HEK293 (cell line): ENCODE measurements around the gene SULT2A1.

Source experiments
- CTCF ChIA-PET: fragments of 350-600 bp; formaldehyde crosslinking; extraction: SDS; loops from one replicate; lab custom pipeline; 2021; ENCODE audit warnings: antibody characterized with exemption; lab: Yijun Ruan, JAX
- POLR2A ChIA-PET: fragments of 300-600 bp; formaldehyde crosslinking; extraction: SDS; loops from one replicate; lab custom pipeline; 2020; ENCODE audit warnings: antibody characterized with exemption, inconsistent platforms; lab: Yijun Ruan, JAX
- H3K27ac ChIP-seq: fragments of 200-500 bp; sonication (Bioruptor generic); 2 replicates; pipeline ENCODE4 v1.5.1; 2014; ENCODE audit warnings: low read depth, low read length, control low read depth, inconsistent platforms; ENCODE audit errors: extremely low read depth
- H3K36me3 ChIP-seq, 2 experiments: fragments of 200-500 bp in 1 of 2; sonication (Bioruptor generic) in 1 of 2; 1 replicate in 1 of 2; 2 replicates in 1 of 2; pipeline ENCODE4 v1.5.1; 2014 to 2017; ENCODE audit warnings: inconsistent platforms in 2 of 2, low read length in 2 of 2; ENCODE audit not compliant: control insufficient read depth in 2 of 2, insufficient read depth in 1 of 2
- H3K4me1 ChIP-seq: fragments of 200-500 bp; sonication (Bioruptor generic); 2 replicates; pipeline ENCODE4 v1.5.1; 2014; ENCODE audit warnings: mild to moderate bottlenecking, low read length, inconsistent platforms; ENCODE audit not compliant: control insufficient read depth, insufficient read depth
- H3K4me3 ChIP-seq: 2 replicates; pipeline ENCODE4 v1.5.1; 2011; ENCODE audit warnings: low read depth, mild to moderate bottlenecking, control low read depth, low read length, moderate library complexity
- H3K9me3 ChIP-seq: fragments of 200-500 bp; sonication (Bioruptor generic); 2 replicates; pipeline ENCODE4 v1.5.1; 2014; ENCODE audit warnings: low read depth, low read length, inconsistent platforms; ENCODE audit not compliant: control insufficient read depth, insufficient read depth
- BCL11A ChIP-seq: fragments of 450-650 bp; formaldehyde crosslinking; IDR thresholded peaks from 2 replicates; pipeline ENCODE4 v1.5.1; 2016; ENCODE audit warnings: low read depth, missing biosample characterization, missing genetic modification characterization
- SETDB1 ChIP-seq: IDR thresholded peaks from one replicate; pipeline ENCODE4 v1.6.1; 2017; ENCODE audit warnings: mild to moderate bottlenecking, low read length, moderate library complexity, mixed read lengths; ENCODE audit not compliant: insufficient read length
- SP2 ChIP-seq: fragments of 450-650 bp; formaldehyde crosslinking; IDR thresholded peaks from 2 replicates; pipeline ENCODE4 v1.5.1; 2016; ENCODE audit warnings: missing biosample characterization, missing genetic modification characterization
- ZBTB7A ChIP-seq: fragments of 450-650 bp; formaldehyde crosslinking; IDR thresholded peaks from 2 replicates; pipeline ENCODE4 v1.5.1; 2016; ENCODE audit warnings: low read depth, missing biosample characterization, missing genetic modification characterization
- ZIC2 ChIP-seq: fragments of 450-650 bp; formaldehyde crosslinking; IDR thresholded peaks from 2 replicates; pipeline ENCODE4 v1.5.1; 2016; ENCODE audit warnings: missing biosample characterization, missing genetic modification characterization
- ZNF112 ChIP-seq: fragments of 450-650 bp; formaldehyde crosslinking; IDR thresholded peaks from 2 replicates; pipeline ENCODE4 v1.5.0; 2017; ENCODE audit warnings: missing biosample characterization, missing genetic modification characterization
- ZNF138 ChIP-seq: fragments of 450-650 bp; formaldehyde crosslinking; IDR thresholded peaks from 2 replicates; pipeline ENCODE4 v1.5.1; 2016; ENCODE audit warnings: missing biosample characterization, missing genetic modification characterization, borderline replicate concordance
- ZNF140 ChIP-seq: fragments of 450-650 bp; formaldehyde crosslinking; IDR thresholded peaks from 2 replicates; pipeline ENCODE4 v1.5.1; 2016; ENCODE audit warnings: missing biosample characterization, missing genetic modification characterization
- ZNF155 ChIP-seq: fragments of 450-650 bp; formaldehyde crosslinking; IDR thresholded peaks from 2 replicates; pipeline ENCODE4 v1.5.1; 2016; ENCODE audit warnings: missing biosample characterization, missing genetic modification characterization
- ZNF23 ChIP-seq: fragments of 450-650 bp; formaldehyde crosslinking; IDR thresholded peaks from 2 replicates; pipeline ENCODE4 v1.5.1; 2016; ENCODE audit warnings: missing biosample characterization, missing genetic modification characterization, borderline replicate concordance
- ZNF354C ChIP-seq: fragments of 450-650 bp; formaldehyde crosslinking; IDR thresholded peaks from 2 replicates; pipeline ENCODE4 v1.5.1; 2016; ENCODE audit warnings: missing biosample characterization, missing genetic modification characterization, low read depth, borderline replicate concordance
- ZNF501 ChIP-seq: fragments of 450-650 bp; formaldehyde crosslinking; IDR thresholded peaks from 2 replicates; pipeline ENCODE4 v1.5.1; 2016; ENCODE audit warnings: missing biosample characterization, missing genetic modification characterization
- ZNF596 ChIP-seq: fragments of 450-650 bp; IDR thresholded peaks from 2 replicates; pipeline ENCODE4 v1.5.0; 2018; ENCODE audit warnings: missing biosample characterization, mild to moderate bottlenecking, missing genetic modification characterization, moderate library complexity
- ZNF660 ChIP-seq: fragments of 450-650 bp; IDR thresholded peaks from 2 replicates; pipeline ENCODE4 v1.5.1; 2018; ENCODE audit warnings: missing biosample characterization, mild to moderate bottlenecking, missing genetic modification characterization
- ZNF664 ChIP-seq: fragments of 450-650 bp; formaldehyde crosslinking; IDR thresholded peaks from 2 replicates; pipeline ENCODE4 v1.5.1; 2016; ENCODE audit warnings: missing biosample characterization, missing genetic modification characterization
- ZNF677 ChIP-seq: fragments of 450-650 bp; IDR thresholded peaks from 2 replicates; pipeline ENCODE4 v1.5.0; 2018; ENCODE audit warnings: missing biosample characterization, mild to moderate bottlenecking, missing genetic modification characterization, moderate library complexity
- ZNF785 ChIP-seq: fragments of 450-650 bp; formaldehyde crosslinking; IDR thresholded peaks from 2 replicates; pipeline ENCODE4 v1.5.1; 2016; ENCODE audit warnings: missing biosample characterization, missing genetic modification characterization
- ZNF837 ChIP-seq: fragments of 450-650 bp; formaldehyde crosslinking; IDR thresholded peaks from 2 replicates; pipeline ENCODE4 v1.5.1; 2016; ENCODE audit warnings: missing biosample characterization, missing genetic modification characterization
- ZSCAN30 ChIP-seq: fragments of 450-650 bp; IDR thresholded peaks from 2 replicates; pipeline ENCODE4 v1.5.1; 2018; ENCODE audit warnings: missing biosample characterization, mild to moderate bottlenecking, missing genetic modification characterization, moderate library complexity
- TF ChIP-seq, protein P1 (sequence below): fragments of 450-650 bp; formaldehyde crosslinking; IDR thresholded peaks from 2 replicates; pipeline ENCODE4; 2016; ENCODE audit warnings: missing biosample characterization, missing genetic modification characterization
- TF ChIP-seq, protein P2 (sequence below): fragments of 450-650 bp; formaldehyde crosslinking; IDR thresholded peaks from 2 replicates; pipeline ENCODE4 v1.5.1; 2016; ENCODE audit warnings: missing biosample characterization, missing genetic modification characterization, low read depth
- TF ChIP-seq, protein P3 (sequence below): fragments of 450-650 bp; formaldehyde crosslinking; IDR thresholded peaks from 2 replicates; pipeline ENCODE4 v1.5.1; 2016; ENCODE audit warnings: missing biosample characterization, missing genetic modification characterization
- TF ChIP-seq, protein P4 (sequence below): IDR thresholded peaks from 2 replicates; pipeline ENCODE4 v1.6.1; 2011; ENCODE audit warnings: mild to moderate bottlenecking, low read depth, low read length, borderline replicate concordance

SULT2A1 gene

GRCh38 chr19:47854459-47854858 lies 31.7 kb downstream of the SULT2A1 start (continued):
- no peak for TF ChIP-seq ZIC2
- TF ChIP-seq, protein P1, sequence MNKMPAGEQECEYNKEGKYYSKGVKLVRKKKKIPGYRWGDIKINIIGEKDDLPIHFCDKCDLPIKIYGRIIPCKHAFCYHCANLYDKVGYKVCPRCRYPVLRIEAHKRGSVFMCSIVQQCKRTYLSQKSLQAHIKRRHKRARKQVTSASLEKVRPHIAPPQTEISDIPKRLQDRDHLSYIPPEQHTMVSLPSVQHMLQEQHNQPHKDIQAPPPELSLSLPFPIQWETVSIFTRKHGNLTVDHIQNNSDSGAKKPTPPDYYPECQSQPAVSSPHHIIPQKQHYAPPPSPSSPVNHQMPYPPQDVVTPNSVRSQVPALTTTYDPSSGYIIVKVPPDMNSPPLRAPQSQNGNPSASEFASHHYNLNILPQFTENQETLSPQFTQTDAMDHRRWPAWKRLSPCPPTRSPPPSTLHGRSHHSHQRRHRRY (tag by site-specific recombination) = no peak
- TF ChIP-seq ZNF677 (tag by site-specific recombination) = no peak
- no peak for TF ChIP-seq SETDB1
- TF ChIP-seq ZNF501 (tag by site-specific recombination) = no peak
- TF ChIP-seq ZNF660 = no peak
- TF ChIP-seq ZBTB7A (tag by site-specific recombination) = no peak
- TF ChIP-seq, protein P2, sequence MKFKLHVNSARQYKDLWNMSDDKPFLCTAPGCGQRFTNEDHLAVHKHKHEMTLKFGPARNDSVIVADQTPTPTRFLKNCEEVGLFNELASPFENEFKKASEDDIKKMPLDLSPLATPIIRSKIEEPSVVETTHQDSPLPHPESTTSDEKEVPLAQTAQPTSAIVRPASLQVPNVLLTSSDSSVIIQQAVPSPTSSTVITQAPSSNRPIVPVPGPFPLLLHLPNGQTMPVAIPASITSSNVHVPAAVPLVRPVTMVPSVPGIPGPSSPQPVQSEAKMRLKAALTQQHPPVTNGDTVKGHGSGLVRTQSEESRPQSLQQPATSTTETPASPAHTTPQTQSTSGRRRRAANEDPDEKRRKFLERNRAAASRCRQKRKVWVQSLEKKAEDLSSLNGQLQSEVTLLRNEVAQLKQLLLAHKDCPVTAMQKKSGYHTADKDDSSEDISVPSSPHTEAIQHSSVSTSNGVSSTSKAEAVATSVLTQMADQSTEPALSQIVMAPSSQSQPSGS (tag by site-specific recombination) = no peak
- TF ChIP-seq, protein P3, sequence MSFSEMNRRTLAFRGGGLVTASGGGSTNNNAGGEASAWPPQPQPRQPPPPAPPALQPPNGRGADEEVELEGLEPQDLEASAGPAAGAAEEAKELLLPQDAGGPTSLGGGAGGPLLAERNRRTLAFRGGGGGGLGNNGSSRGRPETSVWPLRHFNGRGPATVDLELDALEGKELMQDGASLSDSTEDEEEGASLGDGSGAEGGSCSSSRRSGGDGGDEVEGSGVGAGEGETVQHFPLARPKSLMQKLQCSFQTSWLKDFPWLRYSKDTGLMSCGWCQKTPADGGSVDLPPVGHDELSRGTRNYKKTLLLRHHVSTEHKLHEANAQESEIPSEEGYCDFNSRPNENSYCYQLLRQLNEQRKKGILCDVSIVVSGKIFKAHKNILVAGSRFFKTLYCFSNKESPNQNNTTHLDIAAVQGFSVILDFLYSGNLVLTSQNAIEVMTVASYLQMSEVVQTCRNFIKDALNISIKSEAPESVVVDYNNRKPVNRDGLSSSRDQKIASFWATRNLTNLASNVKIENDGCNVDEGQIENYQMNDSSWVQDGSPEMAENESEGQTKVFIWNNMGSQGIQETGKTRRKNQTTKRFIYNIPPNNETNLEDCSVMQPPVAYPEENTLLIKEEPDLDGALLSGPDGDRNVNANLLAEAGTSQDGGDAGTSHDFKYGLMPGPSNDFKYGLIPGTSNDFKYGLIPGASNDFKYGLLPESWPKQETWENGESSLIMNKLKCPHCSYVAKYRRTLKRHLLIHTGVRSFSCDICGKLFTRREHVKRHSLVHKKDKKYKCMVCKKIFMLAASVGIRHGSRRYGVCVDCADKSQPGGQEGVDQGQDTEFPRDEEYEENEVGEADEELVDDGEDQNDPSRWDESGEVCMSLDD (tag by site-specific recombination) = no peak
- TF ChIP-seq ZNF596 = no peak
- no peak for TF ChIP-seq ZNF155 (tag by site-specific recombination)
- no peak for TF ChIP-seq ZNF664
- TF ChIP-seq, all 188 proteins: peak for 0

- ChIA-PET POLR2A (no interaction called here), CTCF (interaction anchor here (0.6 to 3.2 kb wide), 5 partner anchors 10 to 92 kb away, joined by 3 to 28 read pairs (median 6); no protein-coding TSS in a partner anchor)
- Histone ChIP-seq H3K36me3 (no peaks in the 10 kb centered on the region; a peak in 1 of 3 replicates), H3K4me1 (no peaks in the 10 kb centered on the region), H3K4me3 (no peak overlapping the region), H3K27ac (no peak overlapping the region)
- TF ChIP-seq ZNF837 (tag by site-specific recombination) = no peak
- no peak for TF ChIP-seq ZNF140
- no peak for TF ChIP-seq ZNF112 (tag by site-specific recombination)
- no peak for TF ChIP-seq SP2 (tag by site-specific recombination)
- TF ChIP-seq ZNF785 (tag by site-specific recombination) = no peak
- TF ChIP-seq, protein P4, sequence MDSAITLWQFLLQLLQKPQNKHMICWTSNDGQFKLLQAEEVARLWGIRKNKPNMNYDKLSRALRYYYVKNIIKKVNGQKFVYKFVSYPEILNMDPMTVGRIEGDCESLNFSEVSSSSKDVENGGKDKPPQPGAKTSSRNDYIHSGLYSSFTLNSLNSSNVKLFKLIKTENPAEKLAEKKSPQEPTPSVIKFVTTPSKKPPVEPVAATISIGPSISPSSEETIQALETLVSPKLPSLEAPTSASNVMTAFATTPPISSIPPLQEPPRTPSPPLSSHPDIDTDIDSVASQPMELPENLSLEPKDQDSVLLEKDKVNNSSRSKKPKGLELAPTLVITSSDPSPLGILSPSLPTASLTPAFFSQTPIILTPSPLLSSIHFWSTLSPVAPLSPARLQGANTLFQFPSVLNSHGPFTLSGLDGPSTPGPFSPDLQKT = no peak
- no peak for TF ChIP-seq ZNF138 (tag by site-specific recombination)
- TF ChIP-seq ZSCAN30 (tag by site-specific recombination) = no peak
- no peak for TF ChIP-seq SETDB1
- TF ChIP-seq BCL11A = no peak
- TF ChIP-seq ZNF354C = no peak
- no peak for TF ChIP-seq ZNF23 (tag by site-specific recombination)
- TF ChIP-seq, all 188 proteins: peak for 0
- no peaks in the 10 kb centered on the region for H3K9me3 ChIP-seq
Observed at GRCh38 chr19:47853003-47853402, 33.1 kb downstream of the SULT2A1 start.
